DOHH2 (cell line): ENCODE results near the gene DES.

Source experiments
- H3F3A ChIP-seq: fragments of 200-600 bp; sonication (generic), shearing (Covaris generic); 2 replicates; pipeline ENCODE4 v1.6.0; 2016; ENCODE audit warnings: antibody characterized with exemption, mild to moderate bottlenecking; ENCODE audit not compliant: control insufficient read depth, insufficient read depth
- H3K27ac ChIP-seq: fragments of 200-600 bp; sonication (generic); 2 replicates; pipeline ENCODE4 v1.5.1; 2014; ENCODE audit warnings: low read depth, mild to moderate bottlenecking, low read length, moderate library complexity
- H3K27me3 ChIP-seq: fragments of 200-600 bp; sonication (generic); 2 replicates; pipeline ENCODE4 v1.6.1; 2014; ENCODE audit warnings: mild to moderate bottlenecking, low read length, mixed read lengths; ENCODE audit not compliant: control insufficient read depth
- H3K36me3 ChIP-seq: fragments of 200-600 bp; sonication (generic); 2 replicates; pipeline ENCODE4 v1.6.1; 2014; ENCODE audit warnings: mild to moderate bottlenecking, low read length, moderate library complexity, mixed read lengths; ENCODE audit not compliant: control insufficient read depth
- H3K4me1 ChIP-seq: fragments of 200-600 bp; sonication (generic); 2 replicates; pipeline ENCODE4 v1.6.1; 2014; ENCODE audit warnings: mild to moderate bottlenecking, low read length, mixed read lengths; ENCODE audit not compliant: control insufficient read depth
- H3K4me2 ChIP-seq: fragments of 200-600 bp; sonication (generic); 2 replicates; pipeline ENCODE4 v1.6.0; 2014; ENCODE audit warnings: mild to moderate bottlenecking, low read length, moderate library complexity
- H3K4me3 ChIP-seq: fragments of 200-600 bp; sonication (generic); 2 replicates; pipeline ENCODE4 v1.5.1; 2014; ENCODE audit warnings: mild to moderate bottlenecking, low read length, mixed read lengths
- H3K79me2 ChIP-seq: fragments of 200-600 bp; sonication (generic); 2 replicates; pipeline ENCODE4 v1.6.1; 2014; ENCODE audit warnings: mild to moderate bottlenecking, low read length, mixed read lengths; ENCODE audit not compliant: control insufficient read depth
- H3K9me2 ChIP-seq: fragments of 200-600 bp; sonication (generic); replicated peaks from 2 replicates; pipeline ENCODE4 v1.6.1; 2014; ENCODE audit warnings: mild to moderate bottlenecking, low read length, mixed read lengths; ENCODE audit not compliant: control insufficient read depth
- H3K9me3 ChIP-seq: fragments of 200-600 bp; sonication (generic); 2 replicates; pipeline ENCODE4 v1.6.1; 2014; ENCODE audit warnings: antibody characterized with exemption, low read length, mixed read lengths; ENCODE audit not compliant: control insufficient read depth, insufficient read depth
- H4K20me1 ChIP-seq: fragments of 200-600 bp; sonication (generic); 2 replicates; pipeline ENCODE4 v1.6.0; 2014; ENCODE audit warnings: low read depth, mild to moderate bottlenecking, antibody characterized with exemption, low read length, moderate library complexity; ENCODE audit not compliant: control insufficient read depth, insufficient read depth
- CTCF ChIP-seq: fragments of 200-600 bp; sonication (generic); IDR thresholded peaks from one replicate; pipeline ENCODE4 v1.5.1; 2014; ENCODE audit warnings: antibody characterized with exemption, mild to moderate bottlenecking, low read depth, low read length; ENCODE audit not compliant: poor library complexity, severe bottlenecking
- EZH2phosphoT487 ChIP-seq: fragments of 200-600 bp; sonication (generic); IDR thresholded peaks from 2 replicates; pipeline ENCODE4 v1.6.1; 2017; ENCODE audit warnings: borderline replicate concordance, mild to moderate bottlenecking, antibody characterized with exemption, low read length, moderate library complexity, mixed read lengths

DES gene

GRCh38 chr2:219466816-219467735, 48.9 kb downstream of the DES start:
- no peak overlapping the region for H3K27ac ChIP-seq
- no peaks in the 10 kb centered on the region for H3K9me2 ChIP-seq
- no peaks in the 10 kb centered on the region for H3K79me2 ChIP-seq
- H4K20me1 ChIP-seq = no peaks in the 10 kb centered on the region
- no peak for TF ChIP-seq EZH2phosphoT487
- TF ChIP-seq CTCF = no peak
- H3F3A ChIP-seq = no peaks in the 10 kb centered on the region
- H3K4me3 ChIP-seq = no peak overlapping the region
- H3K27me3 ChIP-seq = no peaks in the 10 kb centered on the region
- H3K36me3 ChIP-seq = no peaks in the 10 kb centered on the region
- no peak overlapping the region for H3K4me2 ChIP-seq
- H3K4me1 ChIP-seq = no peaks in the 10 kb centered on the region
- no peaks in the 10 kb centered on the region for H3K9me3 ChIP-seq

GRCh38 chr2:219467736-219468075, 49.5 kb downstream of the DES start:
- no peaks in the 10 kb centered on the region for H4K20me1 ChIP-seq
- H3K4me3 ChIP-seq = no peak overlapping the region
- H3K9me2 ChIP-seq = no peaks in the 10 kb centered on the region
- H3K27ac ChIP-seq = no peak overlapping the region
- no peaks in the 10 kb centered on the region for H3K9me3 ChIP-seq
- H3K4me1 ChIP-seq = no peaks in the 10 kb centered on the region
- no peaks in the 10 kb centered on the region for H3F3A ChIP-seq
- TF ChIP-seq EZH2phosphoT487 (no peak), CTCF (no peak)
- no peaks in the 10 kb centered on the region for H3K27me3 ChIP-seq
- no peak overlapping the region for H3K4me2 ChIP-seq
- H3K79me2 ChIP-seq = no peaks in the 10 kb centered on the region
- no peaks in the 10 kb centered on the region for H3K36me3 ChIP-seq

DNA sequence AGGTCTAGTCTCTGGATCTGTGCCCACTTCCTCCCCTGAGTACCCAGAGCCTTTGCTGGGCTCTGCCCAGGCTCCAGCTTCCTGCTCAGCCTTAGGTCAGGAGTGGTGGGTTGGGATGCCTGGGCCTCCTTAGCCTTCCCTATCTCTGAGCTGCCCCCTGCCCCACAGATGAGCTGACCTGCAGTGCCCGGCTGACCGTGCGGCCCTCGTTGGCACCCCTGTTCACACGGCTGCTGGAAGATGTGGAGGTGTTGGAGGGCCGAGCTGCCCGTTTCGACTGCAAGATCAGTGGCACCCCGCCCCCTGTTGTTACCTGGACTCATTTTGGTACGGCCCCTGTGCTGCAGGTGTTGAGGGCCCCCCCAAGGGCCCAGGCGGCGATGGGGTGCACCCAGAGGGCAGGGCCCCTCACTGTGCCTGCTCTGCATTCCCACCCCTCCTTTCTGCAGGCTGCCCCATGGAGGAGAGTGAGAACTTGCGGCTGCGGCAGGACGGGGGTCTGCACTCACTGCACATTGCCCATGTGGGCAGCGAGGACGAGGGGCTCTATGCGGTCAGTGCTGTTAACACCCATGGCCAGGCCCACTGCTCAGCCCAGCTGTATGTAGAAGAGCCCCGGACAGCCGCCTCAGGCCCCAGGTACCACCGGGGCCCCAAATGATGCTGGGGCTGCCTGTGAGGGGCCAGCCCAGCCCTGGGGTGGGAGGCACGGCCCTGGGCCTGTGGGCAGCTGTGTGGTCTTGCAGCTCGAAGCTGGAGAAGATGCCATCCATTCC, 50.4 kb downstream of the DES start:
- no peak for TF ChIP-seq CTCF
- no peak for TF ChIP-seq EZH2phosphoT487
- Histone ChIP-seq H3K27me3 (no peaks in the 10 kb centered on the region), H3F3A (no peaks in the 10 kb centered on the region), H3K36me3 (no peaks in the 10 kb centered on the region), H3K4me2 (no peak overlapping the region), H4K20me1 (no peaks in the 10 kb centered on the region), H3K79me2 (no peaks in the 10 kb centered on the region), H3K4me1 (no peaks in the 10 kb centered on the region), H3K4me3 (no peak overlapping the region), H3K9me2 (no peaks in the 10 kb centered on the region), H3K9me3 (no peaks in the 10 kb centered on the region), H3K27ac (no peak overlapping the region)
